HepG2 (cell line): Measurements from ENCODE around the gene RHOT2. TPM values are rescaled to one million over a fixed set of nuclear protein-coding genes. Genes with fewer than 3 reads are reported as not detected.

Experiments
- AKAP8 ChIP-seq: sonication (generic); formaldehyde crosslinking; IDR thresholded peaks from 2 replicates; pipeline ENCODE4 v1.5.1; 2020; ENCODE audit warnings: mild to moderate bottlenecking, missing genetic modification reagents
- HOXD1 ChIP-seq: sonication (generic); formaldehyde crosslinking; IDR thresholded peaks from 2 replicates; pipeline ENCODE4 v1.5.0; 2020; ENCODE audit warnings: missing genetic modification reagents
- IRX3 ChIP-seq: sonication (generic); formaldehyde crosslinking; IDR thresholded peaks from 2 replicates; pipeline ENCODE4 v1.8.1; 2023; ENCODE audit warnings: mild to moderate bottlenecking, low read depth, missing genetic modification reagents, borderline replicate concordance
- KDM5B ChIP-seq: sonication (generic); formaldehyde crosslinking; IDR thresholded peaks from 2 replicates; pipeline ENCODE4 v1.4.0; 2020; ENCODE audit warnings: missing genetic modification reagents, mild to moderate bottlenecking, borderline replicate concordance
- MAF1 ChIP-seq: sonication (generic); formaldehyde crosslinking; IDR thresholded peaks from 2 replicates; pipeline ENCODE4 v1.5.0; 2020; ENCODE audit warnings: missing genetic modification reagents, borderline replicate concordance
- NFRKB ChIP-seq: fragments of 450-650 bp; IDR thresholded peaks from 2 replicates; pipeline ENCODE4 v1.6.1; 2017
- REL ChIP-seq: sonication (generic); formaldehyde crosslinking; conservative IDR thresholded peaks from 2 replicates; pipeline ENCODE4 v1.8.0; 2022; ENCODE audit warnings: mild to moderate bottlenecking, missing genetic modification reagents, moderate library complexity
- SKI ChIP-seq: fragments of 450-650 bp; IDR thresholded peaks from one replicate; pipeline ENCODE4 v1.6.1; 2018; ENCODE audit warnings: mild to moderate bottlenecking; ENCODE audit not compliant: partially characterized antibody
- SNRNP70 ChIP-seq: fragments of 200-400 bp; formaldehyde crosslinking; IDR thresholded peaks from 2 replicates; pipeline ENCODE4 v1.6.1; 2017; ENCODE audit warnings: mild to moderate bottlenecking, low read depth, low read length, moderate library complexity
- TBP ChIP-seq: sonication (generic); formaldehyde crosslinking; IDR thresholded peaks from 2 replicates; pipeline ENCODE4 v1.5.0; 2020; ENCODE audit warnings: missing genetic modification reagents
- ZFP41 ChIP-seq: sonication (generic); formaldehyde crosslinking; IDR thresholded peaks from 2 replicates; pipeline ENCODE4 v1.4.0; 2020; ENCODE audit warnings: mild to moderate bottlenecking, missing genetic modification reagents, borderline replicate concordance
- ZNF629 ChIP-seq: sonication (generic); formaldehyde crosslinking; conservative IDR thresholded peaks from 2 replicates; pipeline ENCODE4 v1.5.0; 2020; ENCODE audit warnings: missing genetic modification reagents
- ZNF724P ChIP-seq: sonication (generic); formaldehyde crosslinking; IDR thresholded peaks from 2 replicates; pipeline ENCODE4 v1.8.0; 2022; ENCODE audit warnings: missing genetic modification reagents, borderline replicate concordance
- ZNF879 ChIP-seq: sonication (generic); formaldehyde crosslinking; IDR thresholded peaks from 2 replicates; pipeline ENCODE4 v1.8.1; 2023; ENCODE audit warnings: missing genetic modification reagents
- polyA plus RNA-seq, 8 experiments: library from polyadenylated mRNA; depleted of rRNA in 3 of 8; stranded (reverse) in 7 of 8; unstranded in 1 of 8; fragments of >200 nt; fragmentation: Illumina TruSeq in 4 of 8; extraction: Trizol in 4 of 8; gene quantifications; 2 replicates each; pipeline versions ENCODE4 v1.2.1 to v1.2.3, GENCODE V29; 2011 to 2016; ENCODE audit warnings: low read depth in 4 of 8, missing spikeins in 1 of 8, mixed read lengths in 1 of 8; ENCODE audit not compliant: insufficient read depth in 1 of 8
- total RNA-seq, 5 experiments: library from RNA; depleted of rRNA; stranded (reverse); fragments of >200 nt; fragmentation: Illumina TruSeq; extraction: Trizol; gene quantifications; 2 replicates each; pipeline ENCODE4 v1.2.3, GENCODE V29; 2016; ENCODE audit warnings: low read depth in 1 of 5
- TF ChIP-seq, protein P1 (sequence below): sonication (generic); formaldehyde crosslinking; IDR thresholded peaks from 2 replicates; pipeline ENCODE4 v1.4.0; 2020; ENCODE audit warnings: missing genetic modification reagents, borderline replicate concordance
- TF ChIP-seq, protein P2 (sequence below): sonication (generic); formaldehyde crosslinking; IDR thresholded peaks from 2 replicates; pipeline ENCODE4 v1.5.0; 2020; ENCODE audit warnings: missing genetic modification reagents, mild to moderate bottlenecking, borderline replicate concordance
- TF ChIP-seq, protein P3 (sequence below): sonication (generic); formaldehyde crosslinking; IDR thresholded peaks from 2 replicates; pipeline ENCODE4 v1.4.0; 2020; ENCODE audit warnings: missing genetic modification reagents
- TF ChIP-seq, protein P4 (sequence below): sonication (generic); formaldehyde crosslinking; IDR thresholded peaks from 2 replicates; pipeline ENCODE4 v1.4.0; 2020; ENCODE audit warnings: missing genetic modification reagents
- TF ChIP-seq, protein P5 (sequence below): sonication (generic); IDR thresholded peaks from 2 replicates; pipeline ENCODE4 v1.6.1; 2016; ENCODE audit warnings: low read depth, borderline replicate concordance

RHOT2 gene
- total and polyA plus RNA-seq, 2 of the 13 experiments (the other 11 are each of a cell fraction or from before 2014, with no cell fraction given), result 63.6 to 76.9 TPM

DNA sequence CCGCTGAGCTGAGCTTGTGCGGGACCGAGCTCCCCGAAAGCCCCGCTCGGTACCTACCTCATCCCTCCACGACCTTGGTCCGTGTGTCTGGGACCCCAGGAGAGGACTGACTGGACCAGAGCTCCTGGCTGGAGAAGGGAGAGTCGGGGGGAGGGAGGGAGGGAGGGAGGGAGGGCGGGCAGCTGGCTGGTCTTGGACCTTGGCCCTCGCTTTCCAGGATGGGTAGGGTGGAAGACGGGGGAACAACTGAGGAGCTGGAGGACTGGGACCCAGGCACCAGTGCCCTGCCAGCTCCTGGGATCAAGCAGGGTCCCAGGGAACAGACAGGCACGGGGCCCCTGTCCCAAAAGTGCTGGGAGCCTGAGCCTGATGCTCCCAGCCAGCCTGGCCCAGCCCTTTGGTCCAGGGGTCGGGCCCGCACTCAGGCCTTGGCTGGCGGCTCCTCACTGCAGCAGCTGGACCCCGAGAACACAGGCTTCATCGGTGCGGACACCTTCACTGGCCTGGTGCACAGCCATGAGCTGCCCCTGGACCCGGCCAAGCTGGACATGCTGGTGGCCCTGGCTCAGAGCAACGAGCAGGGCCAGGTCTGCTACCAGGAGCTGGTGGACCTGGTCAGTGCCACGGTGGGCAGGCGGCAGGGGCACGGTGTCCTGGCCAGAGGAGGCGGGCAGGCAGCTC, 8.1 kb downstream of the RHOT2 start (continued):
- no peak for TF ChIP-seq HOXD1 (CRISPR knock-in tag)
- TF ChIP-seq ZNF724P (CRISPR knock-in tag), result no peak
- no peak for TF ChIP-seq MAF1 (CRISPR knock-in tag)
- TF ChIP-seq, protein P1, sequence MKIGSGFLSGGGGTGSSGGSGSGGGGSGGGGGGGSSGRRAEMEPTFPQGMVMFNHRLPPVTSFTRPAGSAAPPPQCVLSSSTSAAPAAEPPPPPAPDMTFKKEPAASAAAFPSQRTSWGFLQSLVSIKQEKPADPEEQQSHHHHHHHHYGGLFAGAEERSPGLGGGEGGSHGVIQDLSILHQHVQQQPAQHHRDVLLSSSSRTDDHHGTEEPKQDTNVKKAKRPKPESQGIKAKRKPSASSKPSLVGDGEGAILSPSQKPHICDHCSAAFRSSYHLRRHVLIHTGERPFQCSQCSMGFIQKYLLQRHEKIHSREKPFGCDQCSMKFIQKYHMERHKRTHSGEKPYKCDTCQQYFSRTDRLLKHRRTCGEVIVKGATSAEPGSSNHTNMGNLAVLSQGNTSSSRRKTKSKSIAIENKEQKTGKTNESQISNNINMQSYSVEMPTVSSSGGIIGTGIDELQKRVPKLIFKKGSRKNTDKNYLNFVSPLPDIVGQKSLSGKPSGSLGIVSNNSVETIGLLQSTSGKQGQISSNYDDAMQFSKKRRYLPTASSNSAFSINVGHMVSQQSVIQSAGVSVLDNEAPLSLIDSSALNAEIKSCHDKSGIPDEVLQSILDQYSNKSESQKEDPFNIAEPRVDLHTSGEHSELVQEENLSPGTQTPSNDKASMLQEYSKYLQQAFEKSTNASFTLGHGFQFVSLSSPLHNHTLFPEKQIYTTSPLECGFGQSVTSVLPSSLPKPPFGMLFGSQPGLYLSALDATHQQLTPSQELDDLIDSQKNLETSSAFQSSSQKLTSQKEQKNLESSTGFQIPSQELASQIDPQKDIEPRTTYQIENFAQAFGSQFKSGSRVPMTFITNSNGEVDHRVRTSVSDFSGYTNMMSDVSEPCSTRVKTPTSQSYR (CRISPR knock-in tag), result no peak
- TF ChIP-seq KDM5B (CRISPR knock-in tag), result peak; percentile 65; the same call in 1 of the 2 replicates
- no peak for TF ChIP-seq ZFP41
- TF ChIP-seq, protein P2, sequence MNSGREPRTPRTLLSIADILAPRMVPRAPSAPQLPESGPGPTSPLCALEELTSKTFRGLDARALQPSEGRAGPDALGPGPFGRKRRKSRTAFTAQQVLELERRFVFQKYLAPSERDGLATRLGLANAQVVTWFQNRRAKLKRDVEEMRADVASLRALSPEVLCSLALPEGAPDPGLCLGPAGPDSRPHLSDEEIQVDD, result no peak
- TF ChIP-seq, protein P3, sequence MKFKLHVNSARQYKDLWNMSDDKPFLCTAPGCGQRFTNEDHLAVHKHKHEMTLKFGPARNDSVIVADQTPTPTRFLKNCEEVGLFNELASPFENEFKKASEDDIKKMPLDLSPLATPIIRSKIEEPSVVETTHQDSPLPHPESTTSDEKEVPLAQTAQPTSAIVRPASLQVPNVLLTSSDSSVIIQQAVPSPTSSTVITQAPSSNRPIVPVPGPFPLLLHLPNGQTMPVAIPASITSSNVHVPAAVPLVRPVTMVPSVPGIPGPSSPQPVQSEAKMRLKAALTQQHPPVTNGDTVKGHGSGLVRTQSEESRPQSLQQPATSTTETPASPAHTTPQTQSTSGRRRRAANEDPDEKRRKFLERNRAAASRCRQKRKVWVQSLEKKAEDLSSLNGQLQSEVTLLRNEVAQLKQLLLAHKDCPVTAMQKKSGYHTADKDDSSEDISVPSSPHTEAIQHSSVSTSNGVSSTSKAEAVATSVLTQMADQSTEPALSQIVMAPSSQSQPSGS (CRISPR knock-in tag), result no peak
- no peak for TF ChIP-seq ZNF879 (CRISPR knock-in tag)
- TF ChIP-seq AKAP8 (CRISPR knock-in tag), result peak; percentile 68; the same call in 1 of the 2 replicates
- TF ChIP-seq, protein P4, sequence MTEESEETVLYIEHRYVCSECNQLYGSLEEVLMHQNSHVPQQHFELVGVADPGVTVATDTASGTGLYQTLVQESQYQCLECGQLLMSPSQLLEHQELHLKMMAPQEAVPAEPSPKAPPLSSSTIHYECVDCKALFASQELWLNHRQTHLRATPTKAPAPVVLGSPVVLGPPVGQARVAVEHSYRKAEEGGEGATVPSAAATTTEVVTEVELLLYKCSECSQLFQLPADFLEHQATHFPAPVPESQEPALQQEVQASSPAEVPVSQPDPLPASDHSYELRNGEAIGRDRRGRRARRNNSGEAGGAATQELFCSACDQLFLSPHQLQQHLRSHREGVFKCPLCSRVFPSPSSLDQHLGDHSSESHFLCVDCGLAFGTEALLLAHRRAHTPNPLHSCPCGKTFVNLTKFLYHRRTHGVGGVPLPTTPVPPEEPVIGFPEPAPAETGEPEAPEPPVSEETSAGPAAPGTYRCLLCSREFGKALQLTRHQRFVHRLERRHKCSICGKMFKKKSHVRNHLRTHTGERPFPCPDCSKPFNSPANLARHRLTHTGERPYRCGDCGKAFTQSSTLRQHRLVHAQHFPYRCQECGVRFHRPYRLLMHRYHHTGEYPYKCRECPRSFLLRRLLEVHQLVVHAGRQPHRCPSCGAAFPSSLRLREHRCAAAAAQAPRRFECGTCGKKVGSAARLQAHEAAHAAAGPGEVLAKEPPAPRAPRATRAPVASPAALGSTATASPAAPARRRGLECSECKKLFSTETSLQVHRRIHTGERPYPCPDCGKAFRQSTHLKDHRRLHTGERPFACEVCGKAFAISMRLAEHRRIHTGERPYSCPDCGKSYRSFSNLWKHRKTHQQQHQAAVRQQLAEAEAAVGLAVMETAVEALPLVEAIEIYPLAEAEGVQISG (CRISPR knock-in tag), result 0 out of 2 replicates have a peak, but pooled peaks have one; percentile 10
- TF ChIP-seq, protein P5, sequence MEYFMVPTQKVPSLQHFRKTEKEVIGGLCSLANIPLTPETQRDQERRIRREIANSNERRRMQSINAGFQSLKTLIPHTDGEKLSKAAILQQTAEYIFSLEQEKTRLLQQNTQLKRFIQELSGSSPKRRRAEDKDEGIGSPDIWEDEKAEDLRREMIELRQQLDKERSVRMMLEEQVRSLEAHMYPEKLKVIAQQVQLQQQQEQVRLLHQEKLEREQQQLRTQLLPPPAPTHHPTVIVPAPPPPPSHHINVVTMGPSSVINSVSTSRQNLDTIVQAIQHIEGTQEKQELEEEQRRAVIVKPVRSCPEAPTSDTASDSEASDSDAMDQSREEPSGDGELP, result peak; percentile 53; the same call in 1 of the 2 replicates
- no peak for TF ChIP-seq SNRNP70
- no peak for TF ChIP-seq REL (CRISPR knock-in tag)
- peak; percentile 55; the same call in 1 of the 2 replicates for TF ChIP-seq ZNF629 (CRISPR knock-in tag)
- TF ChIP-seq IRX3 (CRISPR knock-in tag), result no peak
- no peak for TF ChIP-seq SKI
- no peak for TF ChIP-seq TBP
- TF ChIP-seq NFRKB, result no peak
